NCI-H2227 treated with DMSO at 0.1 percent for 48 hours (cell line): ENCODE results near the gene UQCR11.
A peak's percentile ranks its signal among the peaks of the same experiment; 100 is the strongest.
"Not testable (repeated sequence)": the region's sequence is repeated elsewhere in the genome, so short reads cannot be mapped to it uniquely, and the experiment has no call there.

ENCODE experiments used
- DNase-seq: peaks from one replicate; lab custom pipeline; 2025; lab: John Stamatoyannopoulos, UW

UQCR11 gene

GRCh38 chr19:1605236-1606137, at the start of gene UQCR11:
Gene UQCR11, minus strand, starts transcription at chr19:1605462. Its CDS starts 53 bp downstream, at chr19:1605409.
- DNase-seq = peak; percentile 87

GRCh38 chr19:1654178-1654792, 49.0 kb upstream of the UQCR11 start:
- DNase-seq = no peak

- DNase-seq = no peak
Observed at GRCh38 chr19:1653300-1653628, 48.0 kb upstream of the UQCR11 start.

- peak; percentile 90 for DNase-seq
Observed at GRCh38 chr19:1652471-1653299, 47.4 kb upstream of the UQCR11 start, which contains the start of gene TCF3. Gene TCF3, minus strand, starts transcription at chr19:1652615. Its CDS starts 2,367 bp downstream, at chr19:1650248.

GRCh38 chr19:1651568-1652291, 46.5 kb upstream of the UQCR11 start:
- DNase-seq = no peak

GRCh38 chr19:1650650-1651567, 45.6 kb upstream of the UQCR11 start:
- no peak for DNase-seq

GRCh38 chr19:1649706-1650649, 44.7 kb upstream of the UQCR11 start:
- DNase-seq = no peak

- DNase-seq = no peak
Observed at GRCh38 chr19:1648920-1649541, 43.8 kb upstream of the UQCR11 start.

- no peak for DNase-seq
Observed at GRCh38 chr19:1648459-1648849, 43.2 kb upstream of the UQCR11 start.

GRCh38 chr19:1647501-1648458, 42.5 kb upstream of the UQCR11 start:
- DNase-seq = no peak

GRCh38 chr19:1646659-1647453, 41.6 kb upstream of the UQCR11 start:
- no peak for DNase-seq

- DNase-seq = no peak
Observed at GRCh38 chr19:1646149-1646548, 40.9 kb upstream of the UQCR11 start.

- DNase-seq = no peak
Observed at GRCh38 chr19:1645299-1645698, 40.0 kb upstream of the UQCR11 start.

- DNase-seq = no peak
Observed at GRCh38 chr19:1644070-1644469, 38.8 kb upstream of the UQCR11 start.

GRCh38 chr19:1640893-1641448, 35.7 kb upstream of the UQCR11 start:
- DNase-seq = not testable (repeated sequence)

- no peak for DNase-seq
Observed at GRCh38 chr19:1636325-1637236, 31.3 kb upstream of the UQCR11 start.
